ENCODE data around the gene ZNF12. TPM values are rescaled to one million over a fixed set of nuclear protein-coding genes. Genes with fewer than 3 reads are reported as not detected.

Gene ZNF12
- total RNA-seq, 2 experiments from 2014 or later: 14.9 to 15.2 TPM

- POLR2A ChIA-PET: no interaction called here
- intact Hi-C loops (cut with micrococcal nuclease): no loop called here
- H3K4me1 Mint-ChIP-seq (ENCODE audit: low read depth): peaks cover 27% of the 10 kb centered on the region
- H3K4me3 Mint-ChIP-seq: no peak overlapping the region
- H3K27ac Mint-ChIP-seq: peak overlapping the region; percentile 35
- no peak for DNase-seq
- CTCF ChIA-PET: interaction anchor here (0.7 kb wide), 1 partner anchor 26 kb away, joined by 3 read pairs; no protein-coding TSS in a partner anchor
- peaks cover 24% of the 10 kb centered on the region for H3K36me3 Mint-ChIP-seq
- H3K27me3 Mint-ChIP-seq: no peaks in the 10 kb centered on the region
- H3K9me3 Mint-ChIP-seq: no peaks in the 10 kb centered on the region
Observed at GRCh38 chr7:6641305-6642035, 65.3 kb downstream of the ZNF12 start.

- H3K4me3 Mint-ChIP-seq: no peak overlapping the region
- intact Hi-C loops (cut with micrococcal nuclease): no loop called here
- H3K4me1 Mint-ChIP-seq (ENCODE audit: low read depth): peaks cover 30% of the 10 kb centered on the region
- H3K27me3 Mint-ChIP-seq: no peaks in the 10 kb centered on the region
- POLR2A ChIA-PET: no interaction called here
- H3K36me3 Mint-ChIP-seq: peaks cover 21% of the 10 kb centered on the region
- H3K9me3 Mint-ChIP-seq: no peaks in the 10 kb centered on the region
- H3K27ac Mint-ChIP-seq: peak overlapping the region; percentile 77
- CTCF ChIA-PET: no interaction called here
- DNase-seq: peak; percentile 60
Observed at GRCh38 chr7:6640246-6640721, 66.5 kb downstream of the ZNF12 start.

GRCh38 chr7:6639627-6640026, 67.1 kb downstream of the ZNF12 start:
- DNase-seq: no peak
- peaks cover 30% of the 10 kb centered on the region for H3K4me1 Mint-ChIP-seq (ENCODE audit: low read depth)
- H3K9me3 Mint-ChIP-seq: no peaks in the 10 kb centered on the region
- H3K36me3 Mint-ChIP-seq: peaks cover 21% of the 10 kb centered on the region
- H3K4me3 Mint-ChIP-seq: no peak overlapping the region
- intact Hi-C loops (cut with micrococcal nuclease): no loop called here
- CTCF ChIA-PET: no interaction called here
- H3K27me3 Mint-ChIP-seq: no peaks in the 10 kb centered on the region
- H3K27ac Mint-ChIP-seq: peak overlapping the region; percentile 77
- POLR2A ChIA-PET: no interaction called here

GRCh38 chr7:6639032-6639431, 67.7 kb downstream of the ZNF12 start:
- ChIA-PET CTCF (interaction anchor here (0.9 kb wide), 1 partner anchor 48 kb away, joined by 4 read pairs; no protein-coding TSS in a partner anchor), POLR2A (no interaction called here)
- intact Hi-C loops (cut with micrococcal nuclease): no loop called here
- peaks cover 21% of the 10 kb centered on the region for H3K36me3 Mint-ChIP-seq
- H3K9me3 Mint-ChIP-seq: no peaks in the 10 kb centered on the region
- H3K4me3 Mint-ChIP-seq: peak overlapping the region; percentile 45
- no peaks in the 10 kb centered on the region for H3K27me3 Mint-ChIP-seq
- H3K4me1 Mint-ChIP-seq (ENCODE audit: low read depth): peaks cover 30% of the 10 kb centered on the region
- peak overlapping the region; percentile 77 for H3K27ac Mint-ChIP-seq
- no peak for DNase-seq

Other genes with a start within 250 kb of the ZNF12 start
- gene KDELR2, start 222.8 kb downstream of the ZNF12 start, total RNA-seq: 10 to 100 TPM; 72.5 to 80.2 TPM
- under 1 TPM; 0.19 to 0.21 TPM for gene GRID2IP, start 155.5 kb downstream of the ZNF12 start, total RNA-seq
- gene ZDHHC4, start 129.5 kb downstream of the ZNF12 start, total RNA-seq: 10 to 100 TPM; 31.7 to 44.4 TPM
- 10 to 100 TPM; 25.9 to 27.5 TPM for gene INTS15, start 116.9 kb downstream of the ZNF12 start, total RNA-seq
- gene ZNF853, start 91.3 kb downstream of the ZNF12 start, total RNA-seq: 1 to 10 TPM in 1 of 2 experiments, under 1 TPM in 1; 0.99 to 1.2 TPM
- 10 to 100 TPM; 19.7 to 21.7 TPM for gene ZNF316, start 69.6 kb downstream of the ZNF12 start, total RNA-seq
- gene RSPH10B2, start 47.2 kb upstream of the ZNF12 start, total RNA-seq: under 1 TPM; 0.24 to 0.43 TPM
- gene CCZ1B, start 119.3 kb upstream of the ZNF12 start, total RNA-seq: 10 to 100 TPM; 65.7 to 82.4 TPM